Esophagus muscularis mucosa (tissue), 4 donors: ENCODE measurements around the gene PRXL2B.

ENCODE experiments used
- CTCF ChIP-seq, 3 experiments: fragments of 200-600 bp in 2 of 3; fragments of 450-650 bp in 1 of 3; sonication (generic) in 2 of 3; IDR thresholded peaks; one replicate each; pipeline ENCODE4 v1.5.1; 2017 to 2019; ENCODE audit warnings: antibody characterized with exemption in 3 of 3, mild to moderate bottlenecking in 2 of 3, moderate library complexity in 1 of 3
- EP300 ChIP-seq: sonication (generic); formaldehyde crosslinking; IDR thresholded peaks from one replicate; pipeline ENCODE4 v1.6.1; 2017; ENCODE audit warnings: antibody characterized with exemption
- POLR2AphosphoS5 ChIP-seq, 2 donors: sonication (generic); formaldehyde crosslinking; IDR thresholded peaks; one replicate each; pipeline ENCODE4 v1.6.1; 2017; ENCODE audit warnings: antibody characterized with exemption in 2 of 2

- TF ChIP-seq CTCF (IDR thresholded peaks at IDR 0.05) = no peak
- TF ChIP-seq POLR2AphosphoS5 (IDR thresholded peaks at IDR 0.05) = no peak
- no peak for TF ChIP-seq EP300
These were observed 15.2 kb upstream of the PRXL2B start for GRCh38 chr1:2571348-2571747.
